HG02798 (cell line): ENCODE measurements around the gene UVRAG.

Experiments used
- ATAC-seq: cut with Tn5 transposase; IDR thresholded peaks from one replicate; pipeline ENCODE4 v1.9.1; 2021; ENCODE audit warnings: mild to moderate bottlenecking; ENCODE audit not compliant: unreplicated experiment, poor library complexity

UVRAG gene

DNA sequence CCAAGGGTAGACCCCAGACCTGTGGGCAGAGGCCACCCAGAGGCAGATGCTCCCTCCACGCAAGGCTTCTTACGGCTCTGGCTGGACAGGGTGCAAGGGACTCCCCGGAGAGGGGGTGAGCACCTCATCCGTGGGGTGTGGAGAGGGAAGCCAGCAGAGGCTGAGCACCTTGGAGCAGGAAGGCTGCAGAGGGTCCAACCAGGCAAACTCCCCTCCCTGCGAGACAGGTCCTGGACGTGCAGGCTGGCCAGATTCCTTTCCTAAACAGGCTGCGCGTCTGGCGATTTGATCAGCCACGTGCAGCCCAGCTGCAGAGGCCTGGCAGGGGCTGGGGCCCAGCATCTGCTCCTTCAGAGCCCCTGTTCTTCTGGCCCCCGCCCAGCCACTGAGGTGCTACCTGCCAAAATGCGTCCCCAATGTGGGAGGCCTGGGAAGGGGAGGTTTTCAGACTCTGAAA, 342.0 kb downstream of the UVRAG start:
- ATAC-seq: no peak

DNA sequence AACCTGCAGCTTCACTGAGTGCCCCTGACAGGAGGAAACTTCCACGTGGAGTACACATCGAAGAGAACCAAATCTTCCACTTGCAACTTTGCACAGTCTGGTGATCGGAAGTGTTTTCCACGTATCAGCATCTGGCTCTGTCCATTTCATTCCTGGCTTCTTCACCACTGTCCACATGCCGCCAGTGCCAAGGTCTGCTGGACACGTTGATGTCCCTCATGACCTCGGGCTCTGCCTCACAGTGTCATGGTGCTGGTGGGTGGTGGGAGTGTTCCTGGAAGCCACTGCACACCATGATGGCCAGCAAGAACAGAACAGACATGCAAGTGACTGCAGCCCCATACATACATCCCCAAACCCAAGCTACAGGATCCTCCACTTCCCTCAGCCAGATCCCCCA, 342.9 kb downstream of the UVRAG start:
- no peak for ATAC-seq

DNA sequence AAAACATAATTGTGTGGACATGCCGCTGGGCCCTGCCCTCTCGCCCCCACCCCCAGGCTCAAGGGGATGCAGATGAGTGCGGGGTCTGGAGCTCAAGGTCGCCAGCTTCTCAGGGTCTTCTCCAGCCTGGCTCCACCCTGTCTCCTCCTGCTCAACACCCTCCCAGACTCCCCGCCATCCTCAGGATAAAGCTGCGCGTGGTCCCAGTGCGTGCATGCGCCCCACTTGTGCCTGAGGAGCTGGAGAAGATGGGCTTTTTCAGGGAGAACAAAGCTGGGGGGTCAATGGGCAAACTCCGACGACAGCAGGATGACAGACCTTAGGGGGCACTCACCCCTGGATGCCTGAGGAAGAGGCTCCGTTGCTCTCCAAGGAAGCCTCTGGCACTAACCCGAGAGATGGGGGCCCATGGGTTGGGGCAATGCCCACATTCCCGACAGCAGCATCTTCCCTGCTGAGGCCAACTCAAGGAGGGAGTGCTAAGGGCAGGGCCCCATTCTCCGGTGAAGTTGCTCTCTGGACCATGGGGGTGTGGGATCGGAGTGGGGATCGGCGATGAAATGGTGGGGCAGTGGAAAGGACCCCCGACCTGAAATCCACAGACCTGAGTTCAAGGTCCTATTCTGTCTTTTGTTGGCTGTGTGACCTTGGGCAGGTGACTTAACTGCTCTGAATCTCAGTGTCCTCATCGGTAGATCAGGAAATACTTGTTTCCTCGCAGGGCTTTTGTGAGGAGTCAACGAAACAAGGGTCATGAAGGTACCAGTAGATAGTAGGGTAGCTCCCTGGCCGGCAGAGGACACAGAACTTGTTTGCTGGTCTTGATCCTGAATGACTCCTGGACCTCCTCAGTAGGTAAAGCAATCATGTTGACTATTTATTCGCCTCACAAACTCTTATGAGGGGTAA, 343.6 kb downstream of the UVRAG start:
- ATAC-seq: no peak

DNA sequence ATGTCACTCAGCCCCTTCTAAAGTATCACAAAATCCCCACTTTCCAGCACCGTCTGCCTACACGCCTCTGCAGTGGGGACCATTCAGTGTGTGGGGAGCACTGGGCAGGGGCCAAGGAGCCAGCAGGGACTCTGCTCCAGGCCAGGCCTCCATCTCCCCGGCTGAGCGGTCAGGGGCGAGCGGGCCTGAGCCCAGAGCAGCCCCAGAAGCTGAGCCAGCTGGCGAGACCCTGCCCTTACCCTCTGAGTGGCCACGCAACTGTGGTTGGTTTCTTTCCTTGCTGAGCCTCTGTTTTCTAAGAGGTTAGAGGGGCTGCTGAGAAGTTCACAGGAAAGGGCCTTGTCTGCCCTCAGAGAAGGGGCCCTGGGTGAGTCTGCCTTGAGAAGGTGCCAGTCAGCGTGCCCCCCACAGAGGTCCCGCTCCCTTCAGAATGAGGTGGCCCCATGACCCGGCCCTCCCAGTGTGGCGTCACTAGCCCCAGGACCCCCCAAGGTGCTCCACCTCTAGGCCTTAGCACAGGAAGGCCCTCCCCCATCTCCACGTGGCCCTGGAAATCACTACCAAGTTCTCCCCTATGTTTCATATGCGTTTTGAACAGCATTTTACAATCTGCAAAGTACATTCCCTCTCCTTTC, 344.4 kb downstream of the UVRAG start:
- no peak for ATAC-seq

DNA sequence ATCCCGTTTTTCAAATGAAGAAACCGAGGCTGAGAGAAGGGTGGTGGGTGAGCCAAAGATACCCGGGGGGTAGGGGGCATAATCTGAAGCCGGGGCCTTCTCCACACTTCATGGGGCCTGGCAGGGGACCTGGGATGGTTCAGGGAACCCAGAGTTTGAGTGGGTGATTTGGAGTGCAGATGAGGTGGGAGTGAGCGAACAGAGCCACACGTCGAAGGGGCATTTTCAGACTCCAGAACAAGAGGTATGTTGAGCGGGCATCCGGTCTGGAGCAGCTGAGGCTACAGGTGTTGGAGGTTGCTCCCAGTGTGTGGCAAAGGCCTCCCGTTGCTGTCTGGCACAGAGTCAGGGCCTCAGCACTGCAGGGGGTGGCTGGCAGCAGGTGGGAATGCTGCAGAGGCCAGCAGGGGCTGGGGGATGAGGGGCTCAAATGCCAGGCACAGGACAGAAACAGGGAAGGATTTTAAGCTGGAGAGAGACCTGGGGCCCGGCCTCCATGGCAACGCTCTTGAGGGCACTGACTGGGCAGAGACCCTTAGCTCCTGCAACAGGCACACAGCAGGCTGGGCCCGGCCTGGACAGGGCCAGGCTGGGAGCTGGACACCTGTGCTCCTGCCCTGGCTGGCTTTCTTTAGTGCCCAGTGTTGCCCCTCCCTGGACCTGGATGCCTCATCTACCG, 345.1 kb downstream of the UVRAG start:
- ATAC-seq: no peak

DNA sequence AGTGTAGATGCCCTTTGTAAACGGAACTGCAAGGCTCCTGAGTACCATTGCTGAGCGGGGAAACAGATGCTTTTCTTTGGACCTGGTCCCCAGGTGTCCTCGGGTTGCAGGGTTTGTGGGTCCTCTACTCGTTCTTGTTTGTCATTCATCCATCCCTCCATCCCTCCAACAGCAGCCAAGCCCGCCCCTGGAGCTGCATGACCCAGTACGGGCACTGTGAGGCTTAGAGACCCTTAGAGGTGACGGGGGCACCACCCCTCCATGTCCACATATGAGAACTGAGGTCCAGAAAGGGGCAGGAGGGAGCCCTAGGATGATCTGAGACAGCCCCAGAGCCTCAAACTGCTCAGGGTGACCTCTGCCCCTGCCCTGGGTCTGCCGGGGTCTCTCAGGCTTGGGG, 345.8 kb downstream of the UVRAG start:
- ATAC-seq: no peak

DNA sequence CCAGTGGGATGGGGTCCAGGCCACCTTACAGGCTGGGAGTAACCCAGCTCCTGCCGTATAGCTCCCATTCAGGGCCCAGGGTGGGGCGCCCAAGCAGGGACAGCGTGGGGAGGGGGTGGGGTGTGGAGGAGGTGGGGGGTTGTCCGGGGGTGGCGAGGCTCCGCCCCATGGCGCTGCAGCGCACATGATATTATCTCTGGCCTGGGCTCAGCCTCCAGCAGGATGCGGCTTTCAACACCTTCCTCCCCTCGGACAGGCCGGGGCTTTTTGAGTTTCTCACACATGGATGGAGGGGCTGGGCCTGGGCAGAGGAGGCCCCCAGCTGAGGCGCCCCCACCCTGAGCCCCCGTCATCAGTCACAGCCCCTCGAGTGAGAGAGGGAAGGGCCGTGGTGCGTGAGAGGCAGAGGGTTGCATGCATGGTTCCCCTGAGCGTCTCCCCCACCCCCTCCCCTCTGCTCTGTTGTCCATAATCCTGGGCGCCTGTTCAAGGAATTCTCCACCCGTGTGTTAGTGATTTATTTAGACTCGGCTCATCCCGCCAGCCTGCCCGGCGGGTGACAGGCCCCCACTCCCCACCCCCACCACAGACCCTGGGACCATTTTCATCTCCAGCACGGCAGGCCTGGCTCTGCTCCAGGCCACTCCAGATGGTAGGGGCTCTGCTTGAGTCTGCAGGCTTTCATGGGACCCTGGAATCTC, 346.4 kb downstream of the UVRAG start:
- no peak for ATAC-seq

DNA sequence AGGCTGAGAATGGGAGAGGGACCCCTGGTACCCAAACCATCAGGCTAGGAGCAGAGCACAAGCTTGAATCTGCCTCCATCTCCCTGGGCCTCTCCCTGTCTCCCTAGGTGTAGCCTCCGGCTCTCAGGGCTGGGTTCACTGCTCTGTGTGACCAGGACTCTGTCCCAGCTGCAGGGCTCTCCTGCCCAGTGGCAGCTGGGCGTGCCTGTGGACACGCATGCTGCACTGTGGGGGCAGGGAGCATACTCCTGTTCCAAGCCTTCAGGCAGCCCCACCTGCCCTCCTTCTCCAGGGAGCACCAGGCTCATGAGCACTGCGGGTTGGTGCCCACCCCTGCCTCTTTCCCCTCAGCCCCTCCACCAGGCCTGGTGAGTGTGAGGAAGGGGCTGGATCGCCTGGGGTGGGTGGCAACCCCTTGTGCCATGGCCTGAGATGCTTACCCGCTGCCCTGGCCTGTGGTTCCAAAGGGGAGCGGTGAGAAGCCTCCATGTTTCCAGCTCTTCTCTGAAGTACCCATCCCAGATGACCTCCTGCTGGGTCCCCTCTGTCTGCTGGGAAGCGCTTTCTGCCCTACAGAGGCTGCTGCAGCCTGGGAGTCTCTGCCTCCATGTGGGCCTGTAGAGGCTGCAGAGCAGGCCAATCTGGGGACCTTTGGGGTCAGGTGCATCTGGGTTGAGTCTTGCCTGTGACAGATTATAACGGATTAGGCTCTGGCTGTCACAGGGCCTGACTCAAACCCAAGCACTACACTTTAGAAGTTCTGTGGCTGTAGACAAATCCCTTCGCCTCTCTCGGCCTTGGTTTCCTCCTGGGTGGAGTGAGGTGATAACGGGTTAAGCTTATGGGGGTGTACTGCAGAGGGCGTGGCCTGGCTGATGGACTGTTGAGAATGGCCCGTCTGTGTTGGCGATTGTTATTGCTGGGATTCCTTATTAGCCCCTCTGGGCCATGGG, 347.6 kb downstream of the UVRAG start:
- no peak for ATAC-seq

DNA sequence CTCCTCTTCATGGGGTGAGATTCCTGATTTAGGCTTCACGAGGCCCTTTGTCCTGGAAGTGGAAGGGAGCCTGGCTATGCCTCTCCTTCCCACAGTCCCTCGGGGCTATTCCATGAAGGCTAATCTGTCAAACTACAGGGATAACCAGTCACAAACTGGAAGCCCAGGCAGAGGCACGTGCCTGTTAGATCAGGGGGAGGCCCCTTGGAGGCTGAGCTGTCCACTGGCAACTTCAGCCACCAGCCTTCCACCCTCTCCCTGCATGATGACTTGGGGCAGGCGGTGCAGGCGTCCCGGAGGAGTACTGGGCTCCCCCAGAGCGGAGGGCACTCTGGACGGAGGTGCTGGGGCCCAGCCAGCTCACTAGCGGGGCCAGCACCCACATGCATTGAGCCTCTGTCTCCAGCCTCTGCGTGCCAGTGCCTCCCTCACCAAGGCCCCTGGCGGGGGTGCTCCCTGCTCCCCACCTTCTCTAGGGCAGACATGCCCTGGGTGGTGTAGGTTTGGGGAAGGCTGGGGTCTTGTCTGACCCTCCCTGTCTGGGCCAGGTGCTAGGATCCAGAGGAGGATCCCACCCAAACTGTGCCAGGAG, 348.4 kb downstream of the UVRAG start:
- no peak for ATAC-seq

DNA sequence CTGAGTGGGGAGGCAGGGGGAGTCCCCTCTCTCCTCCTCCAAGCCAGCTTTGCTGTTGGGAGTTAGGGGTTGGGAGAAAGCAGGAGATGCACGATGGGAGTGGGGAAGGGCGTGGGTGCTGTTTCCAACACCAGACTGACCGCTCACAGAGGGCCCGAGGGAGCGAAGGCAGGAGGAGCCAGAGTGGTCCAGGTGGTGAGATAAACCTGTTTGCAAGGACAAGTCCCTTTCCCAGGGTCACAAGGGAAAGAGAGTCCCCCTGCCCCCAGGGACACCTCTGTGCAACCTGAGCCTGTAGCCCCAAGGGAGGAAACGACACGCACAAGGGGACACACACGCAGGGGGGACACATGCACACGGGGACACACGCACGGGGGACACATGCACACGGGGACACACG, 349.1 kb downstream of the UVRAG start:
- ATAC-seq: no peak

DNA sequence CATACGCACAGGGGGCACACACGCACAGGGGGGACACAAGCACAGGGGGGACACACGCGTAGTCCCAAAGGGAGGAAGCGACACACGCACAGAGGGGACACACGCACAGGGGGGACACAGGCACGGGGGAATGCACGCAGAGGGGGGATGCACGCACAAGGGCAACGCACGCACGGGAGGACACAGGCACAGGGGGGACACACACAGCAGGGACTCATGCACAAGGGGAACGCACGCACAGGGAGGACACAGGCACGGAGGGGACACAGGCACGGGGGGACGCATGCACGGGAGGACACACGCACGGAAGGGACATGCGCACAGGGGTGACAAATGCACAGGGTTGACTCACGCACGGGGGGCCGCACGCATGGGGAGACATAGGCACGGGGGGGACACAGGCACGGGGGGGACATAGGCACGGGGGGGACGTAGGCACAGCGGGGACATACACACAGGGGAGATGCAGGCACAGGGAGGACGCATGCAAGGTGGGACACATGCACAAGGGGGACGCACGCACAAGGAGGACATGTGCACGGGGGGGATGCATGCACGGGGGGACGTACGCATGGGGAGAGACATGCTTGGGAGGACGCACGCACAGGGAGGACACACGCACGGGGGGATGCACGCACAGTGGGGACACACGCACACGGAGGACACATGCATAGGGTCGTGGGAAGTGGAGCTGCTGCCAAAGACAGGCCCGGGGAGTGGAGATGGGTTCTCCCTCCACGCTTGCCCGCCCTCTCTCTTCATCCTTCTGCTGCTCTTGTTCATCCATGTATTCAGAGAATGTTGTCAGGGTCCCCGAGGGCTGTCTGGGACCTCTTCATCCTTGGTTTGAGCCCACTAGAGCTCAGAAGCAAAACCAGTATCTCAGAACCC, 350.1 kb downstream of the UVRAG start:
- ATAC-seq: no peak

DNA sequence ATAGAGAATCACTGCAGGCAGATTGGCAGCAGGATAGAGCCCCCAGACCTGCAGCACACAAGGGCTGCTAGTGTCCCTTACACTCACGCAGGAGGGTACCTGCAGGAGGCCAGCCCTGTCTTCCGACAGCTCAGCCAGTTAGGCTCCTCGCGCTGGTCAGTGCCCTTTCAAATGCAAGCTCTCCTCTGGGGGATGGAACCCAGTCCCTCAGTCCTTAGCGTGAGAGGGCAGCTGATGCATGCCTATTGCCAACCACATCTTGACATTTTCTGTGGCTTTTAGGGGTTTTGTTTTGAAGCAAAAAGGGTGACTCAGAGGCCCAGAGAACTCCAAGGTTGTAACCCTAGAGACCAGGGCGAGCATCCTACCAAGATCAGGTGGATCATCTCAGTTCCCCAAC, 351.3 kb downstream of the UVRAG start:
- ATAC-seq: peak; percentile 54

DNA sequence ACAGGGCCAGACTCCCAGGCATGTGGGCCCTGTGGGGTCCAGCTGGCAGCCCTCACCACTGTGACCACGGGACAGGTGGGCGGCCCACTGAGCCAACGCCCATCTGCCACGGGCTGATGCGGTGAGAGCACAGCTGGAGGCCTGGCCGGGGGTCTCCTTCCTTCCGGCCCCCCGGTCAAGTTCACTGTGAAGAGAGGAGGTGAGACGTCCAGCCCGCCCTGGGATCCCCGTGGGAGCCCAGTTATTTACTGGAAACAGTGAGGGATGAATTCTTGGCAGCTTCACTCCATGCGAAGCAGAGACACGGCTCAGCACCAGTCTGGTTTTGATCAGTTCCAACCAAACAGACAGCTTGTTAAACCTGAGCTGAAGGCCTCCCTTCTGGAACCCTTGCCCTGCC, 352.6 kb downstream of the UVRAG start:
- ATAC-seq: no peak

DNA sequence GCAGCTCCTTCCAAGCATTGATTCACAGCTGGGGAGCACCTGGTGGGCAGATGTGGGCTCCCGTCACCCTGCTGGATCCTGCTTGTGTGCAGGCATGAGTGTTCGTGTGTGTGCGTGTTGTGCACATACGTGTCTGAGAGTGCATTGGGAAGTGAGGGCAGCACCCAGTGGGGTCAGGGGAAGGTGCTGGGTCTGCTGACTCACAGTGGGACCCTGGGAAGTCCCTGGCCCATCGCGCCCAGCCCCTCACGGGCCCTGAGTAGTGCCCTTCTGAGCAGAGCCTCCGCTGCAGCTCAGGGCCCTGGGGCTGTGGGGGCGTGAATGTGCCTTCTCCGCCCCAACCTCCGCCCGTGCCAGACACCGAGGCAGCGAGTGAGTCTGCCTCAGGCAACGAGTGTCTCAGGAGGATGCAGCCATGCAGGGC, 354.5 kb downstream of the UVRAG start:
- ATAC-seq: peak; percentile 71

DNA sequence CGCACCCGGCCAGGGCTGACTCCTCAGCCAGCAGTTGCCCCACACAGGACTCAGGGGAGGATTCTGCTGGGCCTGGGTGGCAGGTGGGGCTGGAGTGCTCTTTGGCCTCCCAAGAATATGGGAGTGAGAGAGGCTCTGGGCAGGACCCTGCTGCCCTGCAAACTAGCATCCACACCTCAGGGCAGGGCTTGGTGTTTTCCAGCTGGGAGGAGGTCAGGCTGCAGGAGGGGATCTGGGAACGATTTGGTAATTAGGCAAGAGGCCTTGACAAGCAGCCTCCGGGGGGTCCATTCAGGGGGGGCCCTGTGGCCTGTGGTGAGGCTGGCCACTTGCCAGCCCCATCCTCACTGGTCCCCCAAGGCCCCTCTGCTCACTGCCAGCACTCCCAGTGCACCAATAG, 355.5 kb downstream of the UVRAG start:
- no peak for ATAC-seq

DNA sequence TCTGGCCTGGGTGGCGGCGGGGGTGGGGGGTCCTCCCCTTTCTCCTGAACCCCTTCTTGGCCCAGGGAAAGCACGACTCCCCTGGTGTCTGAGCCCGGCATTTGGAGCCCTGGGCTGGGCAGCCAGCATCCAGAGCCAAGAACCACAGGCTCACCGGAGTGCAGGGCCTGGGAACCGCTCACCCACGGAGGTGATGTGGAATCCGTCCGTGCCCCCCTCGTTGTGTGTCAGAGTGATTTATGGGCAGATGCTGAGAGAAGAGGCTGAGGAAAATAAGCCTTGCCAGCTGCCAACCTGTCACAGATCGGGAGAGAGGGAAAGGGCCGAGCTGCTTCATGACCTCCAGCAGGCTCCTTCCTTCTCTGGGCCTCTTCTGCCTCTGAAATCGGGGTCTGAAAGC, 357.6 kb downstream of the UVRAG start:
- ATAC-seq: no peak

DNA sequence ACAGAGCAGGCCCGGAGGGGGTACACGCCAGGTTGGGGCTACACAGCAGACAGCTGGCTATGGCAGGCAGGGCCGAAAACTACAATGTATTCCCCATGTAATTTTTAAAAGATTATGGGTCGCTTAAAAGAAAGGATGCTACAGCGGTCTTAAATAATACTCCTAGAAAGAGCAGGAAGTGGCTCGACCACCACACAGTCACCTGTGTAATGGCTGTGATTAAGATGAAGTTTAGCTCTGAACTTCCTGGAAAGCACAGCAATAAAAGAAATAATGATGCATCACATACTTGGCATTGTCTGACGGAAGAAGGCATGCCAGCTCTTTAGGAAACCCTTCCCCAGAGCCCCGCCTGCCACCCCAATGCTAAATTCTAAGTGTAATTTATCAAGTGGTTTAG, 358.7 kb downstream of the UVRAG start:
- ATAC-seq: no peak

DNA sequence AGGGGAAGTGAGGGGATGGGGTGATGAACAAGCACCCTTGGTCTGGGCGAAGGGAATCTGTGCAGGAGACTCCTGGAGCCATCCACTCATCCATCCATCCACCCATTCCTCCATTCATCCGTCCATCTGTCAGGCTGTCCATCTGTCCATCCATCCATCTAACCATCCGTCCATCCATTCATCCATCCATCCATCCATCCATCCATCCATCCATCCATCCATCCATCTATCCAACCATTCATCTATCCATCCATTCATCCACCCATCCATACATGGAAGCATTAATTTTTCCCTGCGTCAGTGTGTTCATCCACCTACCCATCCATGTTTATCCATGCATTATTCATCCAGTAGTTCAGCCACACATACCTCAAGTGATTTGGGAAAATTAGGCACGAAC, 359.3 kb downstream of the UVRAG start:
- no peak for ATAC-seq
